Measurements from ENCODE around the gene OGFOD2. TPM values are rescaled to one million over a fixed set of nuclear protein-coding genes. Genes with fewer than 3 reads are reported as not detected.

OGFOD2 gene
- total RNA-seq, 4 donors from 2014 or later: 5.9 to 16.3 (median 15.5) TPM

- H3K4me3 ChIP-seq (replicated peaks in 1 of 3): no peak overlapping the region
- peaks cover 0 to 6% of the 10 kb centered on the region in 2 donors for H3K36me3 ChIP-seq
- H3K27ac ChIP-seq: peak overlapping the region; percentile 10 to 61 (median 40)
- WGBS, 2 donors: 54 to 55% methylated on average over 5 to 7 of the region's 10 CpGs
- no peak for TF ChIP-seq POLR2A (IDR thresholded peaks at IDR 0.05)
- TF ChIP-seq CTCF (IDR thresholded peaks at IDR 0.05): no peak
- DNase-seq: peak; percentile 63 to 77
- no peaks in the 10 kb centered on the region for H3K9me3 ChIP-seq
- intact Hi-C loops (cut with DNase I): no loop called here
- no peaks in the 10 kb centered on the region for H3K27me3 ChIP-seq
- H3K4me1 ChIP-seq: peaks cover 22 to 45% of the 10 kb centered on the region in 2 donors
Observed at GRCh38 chr12:122961531-122962329, 13.3 kb upstream of the OGFOD2 start.

- no peaks in the 10 kb centered on the region for H3K9me3 ChIP-seq
- DNase-seq: peak; percentile 81 to 83
- no peaks in the 10 kb centered on the region for H3K27me3 ChIP-seq
- intact Hi-C loops (cut with DNase I): no loop called here
- peaks cover 0 to 6% of the 10 kb centered on the region in 2 donors for H3K36me3 ChIP-seq
- WGBS, 2 donors: 4 to 38% methylated on average over 2 to 8 of the region's 8 CpGs
- TF ChIP-seq CTCF (IDR thresholded peaks at IDR 0.05): no peak
- TF ChIP-seq POLR2A (IDR thresholded peaks at IDR 0.05): no peak
- no peak overlapping the region for H3K27ac ChIP-seq
- peaks cover 22 to 45% of the 10 kb centered on the region in 2 donors for H3K4me1 ChIP-seq
- no peak overlapping the region for H3K4me3 ChIP-seq (replicated peaks in 1 of 3)
Observed at GRCh38 chr12:122963941-122964265, 11.1 kb upstream of the OGFOD2 start.

GRCh38 chr12:122964439-122965257, 10.4 kb upstream of the OGFOD2 start:
- peaks cover 0 to 3% of the 10 kb centered on the region in 2 donors for H3K36me3 ChIP-seq
- intact Hi-C loops (cut with DNase I): no loop called here
- H3K27me3 ChIP-seq: no peaks in the 10 kb centered on the region
- DNase-seq: peak; percentile 27 to 30
- H3K9me3 ChIP-seq: no peaks in the 10 kb centered on the region
- TF ChIP-seq CTCF (IDR thresholded peaks at IDR 0.05) (no peak), POLR2A (IDR thresholded peaks at IDR 0.05) (no peak)
- 80 to 92% methylated on average over 11 to 18 of the region's 19 CpGs for WGBS, 2 donors
- H3K4me1 ChIP-seq: peaks cover 22 to 45% of the 10 kb centered on the region in 2 donors
- no peak overlapping the region for H3K4me3 ChIP-seq (replicated peaks in 1 of 3)
- no peak overlapping the region for H3K27ac ChIP-seq

- WGBS, 2 donors: 52 to 53% methylated on average over 9 to 10 of the region's 12 CpGs
- intact Hi-C loops (cut with DNase I): no loop called here
Observed at GRCh38 chr12:122965321-122965751, 9.7 kb upstream of the OGFOD2 start.

More at GRCh38 chr12:122965321-122965751, 9.7 kb upstream of the OGFOD2 start:
- Histone ChIP-seq H3K9me3 (no peaks in the 10 kb centered on the region), H3K27ac (no peak overlapping the region), H3K4me1 (peaks cover 22 to 45% of the 10 kb centered on the region in 2 donors), H3K4me3 (replicated peaks in 1 of 3) (peak overlapping the region in 1 of 3 donors; percentile 39), H3K36me3 (no peaks in the 10 kb centered on the region), H3K27me3 (no peaks in the 10 kb centered on the region)
- peak in 1 of 2 donors; percentile 43 for DNase-seq
- TF ChIP-seq POLR2A (IDR thresholded peaks at IDR 0.05) (no peak), CTCF (IDR thresholded peaks at IDR 0.05) (no peak)

Measured in thyroid gland (tissue), 4 donors.